NCI-H748 (cell line): ENCODE data around the gene KCNT1.

Source experiments
- DNase-seq: peaks from one replicate; lab custom pipeline; 2025; ENCODE audit not compliant: unreplicated experiment; lab: John Stamatoyannopoulos, UW

KCNT1 gene

DNA sequence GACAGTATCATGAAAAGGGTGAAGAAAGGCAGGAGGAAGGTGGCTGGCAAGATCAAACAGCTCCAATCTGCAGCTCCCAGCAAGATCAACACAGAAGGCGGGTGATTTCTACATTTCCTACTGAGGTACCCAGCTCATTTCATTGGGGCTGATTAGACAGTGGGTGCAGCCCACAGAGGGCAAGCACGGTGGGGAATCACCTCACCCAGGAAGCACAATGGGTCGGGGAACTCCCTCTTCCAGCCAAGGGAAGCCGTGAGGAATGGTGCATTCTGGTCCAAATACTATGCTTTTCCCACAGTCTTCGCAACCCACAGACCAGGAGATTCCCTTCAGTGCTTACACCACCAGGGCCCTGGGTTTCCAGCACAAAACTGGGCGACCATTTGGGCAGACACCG, 138.6 kb downstream of the KCNT1 start:
- DNase-seq = no peak
